Upper lobe of left lung (tissue), 4 donors: ENCODE measurements around the gene DNAI7.

Source experiments
- CTCF ChIP-seq, 6 experiments: fragments of 450-650 bp in 4 of 6; fragments of 200-600 bp in 2 of 6; sonication (generic) in 2 of 6; IDR thresholded peaks; one replicate each; pipeline ENCODE4 v1.5.1; 2016 to 2019; ENCODE audit warnings: antibody characterized with exemption in 6 of 6
- EP300 ChIP-seq, 4 donors: sonication (generic); formaldehyde crosslinking; IDR thresholded peaks; one replicate each; pipeline ENCODE4 v1.5.1; 2017; ENCODE audit warnings: antibody characterized with exemption in 4 of 4, control low read depth in 2 of 4
- POLR2A ChIP-seq, 4 donors: fragments of 450-650 bp; IDR thresholded peaks; one replicate each; pipeline ENCODE4 v1.5.1; 2016 to 2017; ENCODE audit warnings: antibody characterized with exemption in 4 of 4, mild to moderate bottlenecking in 2 of 4
- POLR2AphosphoS5 ChIP-seq, 2 donors: sonication (generic); formaldehyde crosslinking; IDR thresholded peaks; one replicate each; pipeline ENCODE4 v1.5.1; 2017; ENCODE audit warnings: antibody characterized with exemption in 2 of 2

- no peak for TF ChIP-seq POLR2A (IDR thresholded peaks at IDR 0.05)
- no peak for TF ChIP-seq CTCF (IDR thresholded peaks at IDR 0.05)
- TF ChIP-seq EP300 (IDR thresholded peaks at IDR 0.05) = no peak
- no peak for TF ChIP-seq POLR2AphosphoS5 (IDR thresholded peaks at IDR 0.05)
Measured at GRCh38 chr12:25087596-25087995, 107.4 kb downstream of the DNAI7 start.
